IPS DF 19.7 (cell line): ENCODE measurements around the gene ARMC10.
"Not testable (repeated sequence)": the region's sequence is repeated elsewhere in the genome, so short reads cannot be mapped to it uniquely, and the experiment has no call there.

Source experiments
- DNase-seq: peaks from one replicate; pipeline ENCODE4 v3.0.0-alpha.2; 2013; ENCODE audit warnings: low read depth, low spot score

ARMC10 gene

GRCh38 chr7:103078226-103078625 lies 3.3 kb downstream of the ARMC10 start:
- DNase-seq, result not testable (repeated sequence)

- no peak for DNase-seq
Observed at GRCh38 chr7:103079836-103080235, 4.9 kb downstream of the ARMC10 start.

- DNase-seq, result no peak
Observed at GRCh38 chr7:103080923-103081322, 6.0 kb downstream of the ARMC10 start.

DNA sequence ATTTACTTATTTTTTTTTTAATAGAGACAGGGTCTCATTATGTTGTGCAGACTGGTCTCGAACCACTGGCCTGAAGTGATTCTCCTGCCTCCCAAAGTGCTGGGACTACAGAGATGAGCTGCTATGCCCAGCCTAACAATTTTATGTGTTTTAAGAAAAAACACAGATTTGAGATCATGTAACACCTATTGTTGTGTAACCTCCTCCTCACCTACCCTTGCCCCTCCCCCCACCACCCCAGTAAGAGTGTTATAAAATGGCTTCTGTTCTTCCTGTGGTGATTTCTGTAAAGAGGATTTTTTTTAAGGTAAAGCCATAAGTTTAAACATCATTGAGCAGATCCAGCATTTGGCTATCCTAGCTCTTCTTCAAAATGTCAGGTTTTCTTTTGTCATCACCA lies 7.6 kb downstream of the ARMC10 start:
- no peak for DNase-seq

- no peak for DNase-seq
Observed at GRCh38 chr7:103083210-103083609, 8.3 kb downstream of the ARMC10 start.

- DNase-seq, result not testable (repeated sequence)
Observed at GRCh38 chr7:103092321-103092720, 17.4 kb downstream of the ARMC10 start.

GRCh38 chr7:103093429-103093828 lies 18.5 kb downstream of the ARMC10 start:
- no peak for DNase-seq

DNA sequence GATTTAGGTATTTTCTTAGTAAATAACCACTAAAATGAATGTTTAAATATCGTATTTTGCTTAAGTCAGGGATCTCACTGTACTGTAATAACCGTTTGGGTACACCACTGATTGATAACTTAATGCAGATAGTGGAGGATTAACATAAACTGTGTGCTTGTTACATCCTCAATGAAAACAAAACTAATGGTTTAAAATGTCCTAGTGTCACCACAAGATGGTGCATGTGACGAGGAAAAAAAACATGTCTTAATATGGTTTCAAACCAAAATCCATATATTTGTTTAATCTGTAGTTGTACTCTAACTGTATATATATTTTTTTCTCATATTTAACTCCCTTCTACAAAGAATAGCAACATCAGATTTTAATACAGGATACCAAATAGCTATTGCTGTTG lies 19.2 kb downstream of the ARMC10 start:
- no peak for DNase-seq

DNA sequence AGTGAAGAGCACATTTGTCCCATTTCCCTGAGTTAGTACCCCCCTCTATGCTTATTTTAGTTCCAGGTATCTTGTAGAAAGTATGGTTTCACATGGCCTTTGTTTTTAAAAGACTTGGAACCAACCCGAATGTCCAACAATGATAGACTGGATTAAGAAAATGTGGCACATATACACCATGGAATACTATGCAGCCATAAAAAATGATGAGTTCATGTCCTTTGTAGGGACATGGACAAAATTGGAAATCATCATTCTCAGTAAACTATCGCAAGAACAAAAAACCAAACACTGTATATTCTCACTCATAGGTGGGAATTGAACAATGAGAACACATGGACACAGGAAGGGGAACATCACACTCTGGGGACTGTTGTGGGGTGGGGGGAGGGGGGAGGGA lies 20.6 kb downstream of the ARMC10 start:
- not testable (repeated sequence) for DNase-seq

DNA sequence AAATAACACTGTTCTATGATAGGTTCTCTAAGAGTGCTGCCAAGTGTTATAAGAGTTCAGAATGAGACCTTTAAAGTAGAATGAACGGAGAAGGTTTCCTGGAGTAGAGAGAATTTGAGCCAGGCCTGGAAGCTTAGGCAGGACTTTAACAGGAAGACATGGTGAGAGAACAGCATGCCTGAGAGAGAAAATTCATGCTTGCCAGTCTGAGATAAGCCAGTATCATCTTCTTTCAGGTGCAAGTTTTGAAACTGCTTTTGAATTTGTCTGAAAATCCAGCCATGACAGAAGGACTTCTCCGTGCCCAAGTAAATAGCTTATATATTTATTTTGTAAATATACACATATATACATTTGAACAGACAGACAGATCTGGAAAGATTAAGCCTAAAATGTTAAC lies 22.1 kb downstream of the ARMC10 start:
- no peak for DNase-seq

GRCh38 chr7:103100348-103100747 lies 25.4 kb downstream of the ARMC10 start:
- no peak for DNase-seq

GRCh38 chr7:103101543-103101942 lies 26.6 kb downstream of the ARMC10 start:
- DNase-seq, result no peak

DNA sequence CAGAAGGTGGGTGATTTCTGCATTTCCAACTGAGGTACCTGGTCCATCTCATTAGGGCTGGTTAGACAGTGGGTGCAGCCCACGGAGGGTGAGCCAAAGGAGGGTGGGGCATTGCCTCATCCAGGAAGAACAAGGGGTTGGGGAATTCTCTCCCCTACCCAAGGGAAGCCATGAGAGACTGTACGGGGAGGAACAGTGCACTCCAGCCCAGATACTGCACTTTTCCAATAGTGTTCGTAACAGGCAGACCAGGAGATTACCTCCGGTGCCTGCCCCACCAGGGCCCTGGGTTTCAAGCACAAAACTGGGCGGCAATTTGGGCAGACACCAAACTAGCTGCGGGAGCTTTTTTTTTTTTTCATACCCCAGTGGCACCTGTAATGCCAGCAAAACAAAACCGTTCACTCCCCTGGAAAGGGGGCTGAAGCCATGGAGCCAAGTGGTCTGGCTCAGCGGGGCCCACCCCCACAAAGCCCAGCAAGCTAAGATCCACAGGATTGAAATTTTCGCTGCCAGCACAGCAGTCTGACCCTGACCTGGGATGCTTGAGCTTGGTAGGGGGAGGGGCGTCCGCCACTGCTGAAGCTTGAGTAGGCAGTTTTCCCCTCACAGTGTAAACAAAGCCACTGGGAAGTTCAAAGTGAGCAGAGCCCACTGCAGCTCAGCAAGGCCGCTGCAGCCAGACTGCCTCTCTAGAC lies 31.2 kb downstream of the ARMC10 start:
- peak; percentile 17 for DNase-seq

GRCh38 chr7:103106703-103107070 lies 31.7 kb downstream of the ARMC10 start:
- DNase-seq, result not testable (repeated sequence)

DNA sequence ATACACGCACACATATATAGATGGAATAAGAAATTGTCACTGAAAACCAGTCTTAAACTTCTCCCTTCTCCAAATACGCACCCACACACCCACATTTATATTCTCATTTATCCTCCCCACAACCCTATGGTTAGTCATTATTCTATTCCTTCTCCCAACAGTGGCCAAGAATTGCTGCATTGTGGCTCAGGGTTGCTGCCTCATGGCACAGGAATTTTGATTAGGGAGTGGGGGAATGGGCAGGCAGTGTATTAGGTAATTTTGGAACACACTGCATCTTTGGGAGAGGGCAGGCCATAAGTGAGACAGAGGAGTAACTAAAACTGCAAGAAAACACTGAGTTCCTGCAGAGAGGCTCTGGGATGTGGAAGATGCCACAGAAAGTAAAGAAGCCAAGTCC lies 38.2 kb downstream of the ARMC10 start:
- DNase-seq, result no peak

GRCh38 chr7:103114576-103115008 lies 39.7 kb downstream of the ARMC10 start:
- DNase-seq, result no peak

DNA sequence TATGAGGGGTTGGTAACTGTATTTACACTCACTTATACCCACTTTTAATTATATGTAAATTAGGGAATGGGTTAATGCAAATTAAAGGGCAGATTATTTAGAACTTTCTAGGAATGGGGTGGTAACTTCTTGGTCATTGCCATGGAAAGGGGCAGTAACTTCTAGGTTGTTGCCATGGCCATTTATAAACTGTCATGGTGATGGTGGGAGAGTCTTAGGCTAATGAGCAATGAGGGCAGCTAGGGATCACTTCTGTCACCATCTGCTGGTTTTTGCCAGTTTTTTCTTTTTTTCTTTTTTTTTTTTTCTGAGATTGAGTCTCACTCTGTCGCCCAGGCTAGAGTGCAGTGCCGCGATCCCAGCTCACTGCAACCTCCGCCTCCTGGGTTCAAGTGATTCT lies 40.8 kb downstream of the ARMC10 start:
- no peak for DNase-seq

- DNase-seq, result no peak
Observed at GRCh38 chr7:103116511-103116910, 41.6 kb downstream of the ARMC10 start.

GRCh38 chr7:103116991-103117390 lies 42.1 kb downstream of the ARMC10 start:
- no peak for DNase-seq

- no peak for DNase-seq
Observed at GRCh38 chr7:103117465-103117864, 42.5 kb downstream of the ARMC10 start.

- no peak for DNase-seq
Observed at GRCh38 chr7:103119791-103120291, 44.9 kb downstream of the ARMC10 start.

DNA sequence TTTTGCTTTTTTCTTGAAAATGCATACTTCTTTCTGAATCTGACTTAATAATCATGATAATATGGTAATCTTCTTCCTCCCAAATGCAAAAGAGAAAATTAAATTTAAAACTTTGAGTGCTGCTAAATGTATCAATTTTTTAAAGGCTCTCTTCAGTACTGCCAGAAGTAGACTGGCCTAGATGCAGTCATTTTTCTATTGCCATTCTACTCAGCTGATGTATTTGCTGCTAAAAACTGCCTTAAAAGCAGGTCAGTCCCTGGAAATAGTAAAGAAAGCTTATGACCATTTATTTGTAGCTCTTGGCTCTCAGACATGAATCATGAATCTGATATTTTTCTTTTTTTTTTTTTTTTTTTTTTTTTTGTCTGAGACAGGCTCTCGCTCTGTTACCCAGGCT lies 45.4 kb downstream of the ARMC10 start:
- no peak for DNase-seq

- DNase-seq, result no peak
Observed at GRCh38 chr7:103121641-103122040, 46.7 kb downstream of the ARMC10 start.

- DNase-seq, result no peak
Observed at GRCh38 chr7:103123529-103123928, 48.6 kb downstream of the ARMC10 start.
